Lower leg skin (tissue), 3 donors: ENCODE data around the gene GPR158.

Experiments used
- POLR2A ChIP-seq, 2 donors: fragments of 450-650 bp; IDR thresholded peaks; one replicate each; pipeline ENCODE4 v1.6.1; 2016 to 2017; ENCODE audit warnings: antibody characterized with exemption in 2 of 2, mild to moderate bottlenecking in 1 of 2, moderate library complexity in 1 of 2
- TF ChIP-seq, protein P1 (sequence below), 3 donors: fragments of 450-650 bp; IDR thresholded peaks; one replicate each; pipeline ENCODE4 v1.5.1; 2016; ENCODE audit warnings: antibody characterized with exemption in 3 of 3, mild to moderate bottlenecking in 3 of 3, moderate library complexity in 2 of 3

DNA sequence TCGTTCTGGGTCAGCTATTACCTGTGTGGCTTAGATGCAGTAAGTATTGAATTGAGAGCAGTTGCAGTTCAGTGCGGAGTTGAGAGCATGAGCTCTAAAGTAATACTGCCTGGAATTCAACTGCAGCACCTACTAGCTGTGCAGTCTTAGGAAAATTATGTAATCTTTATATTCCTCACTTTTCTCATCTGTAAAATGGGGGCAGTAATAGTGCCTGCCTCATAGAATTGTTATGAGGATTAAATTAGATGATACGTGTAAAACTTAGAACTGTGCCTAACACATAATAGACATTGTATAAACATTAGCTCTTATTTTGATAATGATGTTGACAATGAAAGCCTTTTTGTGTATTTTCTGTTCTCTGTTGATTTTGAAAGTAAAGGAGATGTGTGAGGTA lies 330.0 kb downstream of the GPR158 start:
- TF ChIP-seq, protein P1, sequence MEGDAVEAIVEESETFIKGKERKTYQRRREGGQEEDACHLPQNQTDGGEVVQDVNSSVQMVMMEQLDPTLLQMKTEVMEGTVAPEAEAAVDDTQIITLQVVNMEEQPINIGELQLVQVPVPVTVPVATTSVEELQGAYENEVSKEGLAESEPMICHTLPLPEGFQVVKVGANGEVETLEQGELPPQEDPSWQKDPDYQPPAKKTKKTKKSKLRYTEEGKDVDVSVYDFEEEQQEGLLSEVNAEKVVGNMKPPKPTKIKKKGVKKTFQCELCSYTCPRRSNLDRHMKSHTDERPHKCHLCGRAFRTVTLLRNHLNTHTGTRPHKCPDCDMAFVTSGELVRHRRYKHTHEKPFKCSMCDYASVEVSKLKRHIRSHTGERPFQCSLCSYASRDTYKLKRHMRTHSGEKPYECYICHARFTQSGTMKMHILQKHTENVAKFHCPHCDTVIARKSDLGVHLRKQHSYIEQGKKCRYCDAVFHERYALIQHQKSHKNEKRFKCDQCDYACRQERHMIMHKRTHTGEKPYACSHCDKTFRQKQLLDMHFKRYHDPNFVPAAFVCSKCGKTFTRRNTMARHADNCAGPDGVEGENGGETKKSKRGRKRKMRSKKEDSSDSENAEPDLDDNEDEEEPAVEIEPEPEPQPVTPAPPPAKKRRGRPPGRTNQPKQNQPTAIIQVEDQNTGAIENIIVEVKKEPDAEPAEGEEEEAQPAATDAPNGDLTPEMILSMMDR (IDR thresholded peaks at IDR 0.05) = no peak
- TF ChIP-seq POLR2A (IDR thresholded peaks at IDR 0.05) = no peak
